SK-N-SH (cell line): ENCODE measurements around the gene DCANP1. TPM values are rescaled to one million over a fixed set of nuclear protein-coding genes. Genes with fewer than 3 reads are reported as not detected.

Experiments
- CTCF ChIA-PET: fragments of 300-600, 350-600 bp; formaldehyde crosslinking; extraction: SDS; loops from one replicate; lab custom pipeline; 2021; lab: Yijun Ruan, JAX
- POLR2A ChIA-PET: fragments of 350-600 bp; sonication (Branson Sonifier 250); formaldehyde crosslinking; extraction: SDS; loops from one replicate; lab custom pipeline; 2020; ENCODE audit warnings: antibody characterized with exemption, inconsistent platforms; lab: Yijun Ruan, JAX
- DNase-seq: peaks from one replicate; pipeline ENCODE4 v3.0.0; 2012
- H2AFZ ChIP-seq: fragments of 200-600 bp; sonication (generic); 2 replicates; pipeline ENCODE4 v1.8.1; 2016; ENCODE audit warnings: antibody characterized with exemption, mild to moderate bottlenecking, low read depth
- H3F3A ChIP-seq: fragments of 200-600 bp; sonication (generic); replicated peaks from 2 replicates; pipeline ENCODE3; 2016; ENCODE audit warnings: antibody characterized with exemption, mild to moderate bottlenecking; ENCODE audit not compliant: insufficient read depth
- H3K27ac ChIP-seq, 2 experiments: fragments of 200-500 bp in 1 of 2; fragments of 200-600 bp in 1 of 2; sonication (Bioruptor generic) in 1 of 2; sonication (generic), shearing (Covaris generic) in 1 of 2; 2 replicates each; pipeline versions ENCODE4 v1.5.1 to v1.6.1; 2014 to 2016; ENCODE audit warnings: low read depth in 2 of 2, inconsistent platforms in 1 of 2, low read length in 1 of 2, mild to moderate bottlenecking in 1 of 2, mixed read lengths in 1 of 2
- H3K27me3 ChIP-seq: fragments of 200-600 bp; sonication (generic), shearing (Covaris generic); 2 replicates; pipeline ENCODE4 v1.6.1; 2016; ENCODE audit warnings: mixed run types; ENCODE audit not compliant: insufficient read depth
- H3K36me3 ChIP-seq, 2 experiments: fragments of 200-500 bp in 1 of 2; fragments of 200-600 bp in 1 of 2; sonication (Bioruptor generic) in 1 of 2; sonication (generic) in 1 of 2; replicated peaks in 1 of 2; 2 replicates each; pipeline versions ENCODE3 to v1.5.1; 2014 to 2016; ENCODE audit warnings: low read length in 1 of 2, mild to moderate bottlenecking in 1 of 2; ENCODE audit not compliant: insufficient read depth in 2 of 2, control insufficient read depth in 1 of 2
- H3K4me1 ChIP-seq, 2 experiments: fragments of 200-500 bp in 1 of 2; fragments of 200-600 bp in 1 of 2; sonication (Bioruptor generic) in 1 of 2; sonication (generic), shearing (Covaris generic) in 1 of 2; 2 replicates each; pipeline versions ENCODE4 v1.5.1 to v1.6.1; 2014 to 2016; ENCODE audit warnings: low read depth in 1 of 2, low read length in 1 of 2, mixed run types in 1 of 2; ENCODE audit not compliant: insufficient read depth in 2 of 2, control insufficient read depth in 1 of 2
- H3K4me2 ChIP-seq: fragments of 200-600 bp; sonication (generic), shearing (Covaris generic); 2 replicates; pipeline ENCODE4 v1.6.1; 2017; ENCODE audit warnings: mixed run types
- H3K4me3 ChIP-seq, 2 experiments: fragments of 200-500 bp in 1 of 2; fragments of 200-600 bp in 1 of 2; sonication (Bioruptor generic) in 1 of 2; sonication (generic), shearing (Covaris generic) in 1 of 2; 2 replicates each; pipeline versions ENCODE4 v1.5.1 to v1.8.1; 2014 to 2016; ENCODE audit warnings: low read depth in 2 of 2, inconsistent platforms in 1 of 2, low read length in 1 of 2, mild to moderate bottlenecking in 1 of 2, mixed read lengths in 1 of 2, moderate library complexity in 1 of 2
- H3K79me2 ChIP-seq: fragments of 200-600 bp; sonication (generic); 2 replicates; pipeline ENCODE4 v1.8.1; 2017; ENCODE audit warnings: mild to moderate bottlenecking; ENCODE audit not compliant: insufficient read depth
- H3K9ac ChIP-seq: fragments of 200-600 bp; sonication (generic); 2 replicates; pipeline ENCODE4 v1.6.1; 2017; ENCODE audit warnings: mixed run types
- H3K9me2 ChIP-seq: fragments of 200-600 bp; sonication (generic); 2 replicates; pipeline ENCODE4 v1.6.1; 2017; ENCODE audit warnings: mixed run types
- H3K9me3 ChIP-seq: fragments of 200-600 bp; sonication (generic); 2 replicates; pipeline ENCODE4 v1.6.1; 2017; ENCODE audit warnings: mixed run types, mild to moderate bottlenecking, moderate library complexity
- H4K20me1 ChIP-seq: fragments of 200-600 bp; sonication (generic); 2 replicates; pipeline ENCODE4 v1.6.1; 2017; ENCODE audit warnings: mild to moderate bottlenecking, mixed run types; ENCODE audit not compliant: insufficient read depth
- ELF1 ChIP-seq: IDR thresholded peaks from 2 replicates; pipeline ENCODE4 v1.4.0; 2012
- GATA2 ChIP-seq: sonication (generic); formaldehyde crosslinking; IDR thresholded peaks from 2 replicates; pipeline ENCODE4 v1.5.0; 2020; ENCODE audit warnings: mild to moderate bottlenecking, missing genetic modification reagents
- MEF2A ChIP-seq: IDR thresholded peaks from 2 replicates; pipeline ENCODE4 v1.4.0; 2012; ENCODE audit warnings: low read depth, borderline replicate concordance
- NFIC ChIP-seq: IDR thresholded peaks from 2 replicates; pipeline ENCODE4 v1.4.0; 2012; ENCODE audit warnings: borderline replicate concordance
- POLR2AphosphoS5 ChIP-seq: IDR thresholded peaks from 2 replicates; pipeline ENCODE4 v1.6.1; 2012; ENCODE audit warnings: low read depth, low read length
- RFX5 ChIP-seq: IDR thresholded peaks from 2 replicates; pipeline ENCODE4 v1.6.1; 2012; ENCODE audit warnings: mild to moderate bottlenecking, improper control_type of control experiment, low read length
- SIN3A ChIP-seq: IDR thresholded peaks from 2 replicates; pipeline ENCODE4 v1.6.1; 2012; ENCODE audit warnings: low read depth, mild to moderate bottlenecking, low read length, moderate library complexity, borderline replicate concordance
- TCF12 ChIP-seq: IDR thresholded peaks from 2 replicates; pipeline ENCODE4 v1.4.0; 2012
- TEAD4 ChIP-seq: IDR thresholded peaks from 2 replicates; pipeline ENCODE4 v1.4.0; 2012; ENCODE audit warnings: mild to moderate bottlenecking, borderline replicate concordance; ENCODE audit not compliant: insufficient read depth
- WGBS: methylation state at CpG from one replicate; pipeline ENCODE4 v1.1.6; 2017; ENCODE audit warnings: low lambda C conversion rate; 5-methylcytosine and 5-hydroxymethylcytosine counted together
- polyA plus RNA-seq, 3 experiments: library from polyadenylated mRNA; depleted of rRNA; stranded (reverse); fragments of >200 nt; gene quantifications; 2 replicates each; pipeline ENCODE4 v1.2.3, GENCODE V29; 2012
- TF ChIP-seq, protein P1 (sequence below): IDR thresholded peaks from 2 replicates; pipeline ENCODE4 v1.4.0; 2012; ENCODE audit warnings: low read depth, borderline replicate concordance
- TF ChIP-seq, protein P2 (sequence below): IDR thresholded peaks from 2 replicates; pipeline ENCODE4 v1.4.0; 2012; ENCODE audit warnings: low read depth
- TF ChIP-seq, protein P3 (sequence below): fragments of 150-350 bp; IDR thresholded peaks from 2 replicates; pipeline ENCODE4 v1.6.1; 2016; ENCODE audit warnings: mild to moderate bottlenecking, low read depth, low read length

DCANP1 gene
- polyA plus RNA-seq, 1 of the 3 experiments (the other 2 are of a cell fraction), result not detected

DNA sequence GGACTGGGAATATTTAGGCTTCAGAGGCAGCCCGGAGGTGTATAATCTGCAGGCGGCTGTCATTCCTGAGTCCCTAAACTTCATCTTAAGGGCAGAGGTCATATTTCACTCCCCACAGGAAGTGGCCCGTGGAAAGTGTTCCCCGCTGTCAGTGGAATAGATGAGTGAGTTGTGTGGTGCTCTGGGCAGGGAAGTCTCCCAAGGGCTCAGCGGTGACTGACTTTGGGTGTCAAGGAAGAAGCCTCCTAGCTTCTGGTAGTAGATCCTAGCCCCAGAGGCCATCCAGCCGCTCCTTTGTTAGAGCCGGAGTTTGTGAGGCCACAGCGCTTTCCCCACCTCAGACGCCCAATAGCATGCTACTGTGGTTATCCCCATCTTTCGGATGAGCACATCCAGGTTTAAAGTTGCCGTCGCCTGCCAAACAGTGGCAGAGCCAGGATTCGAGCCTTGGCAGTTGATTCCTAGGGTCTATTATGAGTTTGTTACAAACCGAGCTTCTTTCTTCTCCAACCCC is 43.9 kb upstream of the DCANP1 start:
- DNase-seq, result no peak
- 82% methylated on average over 12 of the region's 14 CpGs for WGBS
- Histone ChIP-seq H3K27me3 (no peaks in the 10 kb centered on the region; the same call in 1 of the 2 replicates), H4K20me1 (no peaks in the 10 kb centered on the region), H3K79me2 (no peaks in the 10 kb centered on the region), H3K4me2 (no peak overlapping the region), H3K27ac (no peak overlapping the region), H2AFZ (no peak overlapping the region), H3K9me2 (no peaks in the 10 kb centered on the region), H3K9me3 (no peaks in the 10 kb centered on the region), H3K9ac (no peak overlapping the region), H3K36me3 (no peaks in the 10 kb centered on the region), H3K4me3 (no peak overlapping the region), H3F3A (peaks cover 13% of the 10 kb centered on the region), H3K4me1 (peaks cover 5 to 14% of the 10 kb centered on the region in 2 experiments; a peak in 3 of 4 replicates)
- CTCF ChIA-PET, result interaction anchor here (1.0 to 2.8 kb wide), 5 partner anchors 25 to 75 kb away, joined by 3 to 20 read pairs (median 3); no protein-coding TSS in a partner anchor
- no peak for TF ChIP-seq TCF12
- POLR2A ChIA-PET, result no interaction called here

DNA sequence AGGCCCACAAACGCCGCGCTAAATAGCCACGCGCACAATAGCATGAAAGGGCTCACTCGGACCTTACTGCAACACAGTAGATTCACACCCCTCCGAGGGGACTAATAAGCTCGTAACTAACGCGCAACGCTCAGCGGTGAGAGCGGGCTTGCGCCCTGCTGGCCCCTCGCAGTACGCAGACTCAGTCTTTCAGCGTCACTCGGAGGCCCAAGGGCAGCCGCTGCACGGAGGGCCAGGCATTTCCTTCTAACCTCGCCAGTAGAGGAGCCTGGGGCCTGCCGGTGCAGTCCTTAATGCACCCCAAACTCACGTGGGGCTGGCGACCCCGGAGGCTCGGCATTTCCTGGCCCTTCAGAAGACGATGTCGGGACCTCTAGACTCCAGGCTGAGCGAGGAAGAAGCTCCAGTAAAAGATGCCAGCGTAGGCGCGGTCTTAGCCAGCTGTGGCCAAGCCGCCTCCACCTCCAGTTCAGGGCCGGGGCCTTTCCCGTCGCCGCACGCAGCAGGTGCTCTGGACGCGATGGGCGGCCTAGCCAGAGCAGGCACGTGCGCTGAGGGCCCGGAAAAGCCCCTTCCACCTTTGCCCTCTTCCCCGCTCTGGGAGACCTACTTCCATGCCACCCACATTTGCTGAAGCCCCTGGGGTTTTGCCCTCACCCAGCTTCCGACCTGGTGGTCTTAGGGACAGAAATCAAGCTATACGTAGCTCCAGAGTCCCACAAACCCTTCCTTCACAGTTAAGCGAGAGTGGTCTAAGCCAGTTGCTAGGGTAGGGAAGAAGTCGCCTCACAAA is 43.3 kb upstream of the DCANP1 start:
- WGBS, result 93% methylated on average over 46 of the region's 49 CpGs
- Histone ChIP-seq H3K9me3 (no peaks in the 10 kb centered on the region), H3K9me2 (no peaks in the 10 kb centered on the region), H3K27ac (no peak overlapping the region), H3K79me2 (no peaks in the 10 kb centered on the region), H3K36me3 (no peaks in the 10 kb centered on the region), H4K20me1 (no peaks in the 10 kb centered on the region), H3K9ac (no peak overlapping the region), H2AFZ (no peak overlapping the region), H3K4me1 (peaks cover 5 to 14% of the 10 kb centered on the region in 2 experiments; a peak in 3 of 4 replicates), H3K4me2 (no peak overlapping the region), H3K27me3 (no peaks in the 10 kb centered on the region; the same call in 1 of the 2 replicates), H3K4me3 (no peak overlapping the region), H3F3A (peaks cover 13% of the 10 kb centered on the region)
- CTCF ChIA-PET, result interaction anchor here (0.8 to 2.8 kb wide), 6 partner anchors 24 to 76 kb away, joined by 3 to 20 read pairs (median 3); no protein-coding TSS in a partner anchor
- TF ChIP-seq SIN3A (no peak), RFX5 (no peak), NFIC (no peak), POLR2AphosphoS5 (no peak), MEF2A (no peak), TEAD4 (no peak), GATA2 (CRISPR knock-in tag) (no peak), ELF1 (no peak)
- TF ChIP-seq, protein P1, sequence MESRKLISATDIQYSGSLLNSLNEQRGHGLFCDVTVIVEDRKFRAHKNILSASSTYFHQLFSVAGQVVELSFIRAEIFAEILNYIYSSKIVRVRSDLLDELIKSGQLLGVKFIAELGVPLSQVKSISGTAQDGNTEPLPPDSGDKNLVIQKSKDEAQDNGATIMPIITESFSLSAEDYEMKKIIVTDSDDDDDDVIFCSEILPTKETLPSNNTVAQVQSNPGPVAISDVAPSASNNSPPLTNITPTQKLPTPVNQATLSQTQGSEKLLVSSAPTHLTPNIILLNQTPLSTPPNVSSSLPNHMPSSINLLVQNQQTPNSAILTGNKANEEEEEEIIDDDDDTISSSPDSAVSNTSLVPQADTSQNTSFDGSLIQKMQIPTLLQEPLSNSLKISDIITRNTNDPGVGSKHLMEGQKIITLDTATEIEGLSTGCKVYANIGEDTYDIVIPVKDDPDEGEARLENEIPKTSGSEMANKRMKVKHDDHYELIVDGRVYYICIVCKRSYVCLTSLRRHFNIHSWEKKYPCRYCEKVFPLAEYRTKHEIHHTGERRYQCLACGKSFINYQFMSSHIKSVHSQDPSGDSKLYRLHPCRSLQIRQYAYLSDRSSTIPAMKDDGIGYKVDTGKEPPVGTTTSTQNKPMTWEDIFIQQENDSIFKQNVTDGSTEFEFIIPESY, result no peak
- TF ChIP-seq, protein P2, sequence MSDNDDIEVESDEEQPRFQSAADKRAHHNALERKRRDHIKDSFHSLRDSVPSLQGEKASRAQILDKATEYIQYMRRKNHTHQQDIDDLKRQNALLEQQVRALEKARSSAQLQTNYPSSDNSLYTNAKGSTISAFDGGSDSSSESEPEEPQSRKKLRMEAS, result no peak
- TF ChIP-seq, protein P3, sequence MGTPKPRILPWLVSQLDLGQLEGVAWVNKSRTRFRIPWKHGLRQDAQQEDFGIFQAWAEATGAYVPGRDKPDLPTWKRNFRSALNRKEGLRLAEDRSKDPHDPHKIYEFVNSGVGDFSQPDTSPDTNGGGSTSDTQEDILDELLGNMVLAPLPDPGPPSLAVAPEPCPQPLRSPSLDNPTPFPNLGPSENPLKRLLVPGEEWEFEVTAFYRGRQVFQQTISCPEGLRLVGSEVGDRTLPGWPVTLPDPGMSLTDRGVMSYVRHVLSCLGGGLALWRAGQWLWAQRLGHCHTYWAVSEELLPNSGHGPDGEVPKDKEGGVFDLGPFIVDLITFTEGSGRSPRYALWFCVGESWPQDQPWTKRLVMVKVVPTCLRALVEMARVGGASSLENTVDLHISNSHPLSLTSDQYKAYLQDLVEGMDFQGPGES, result no peak
- DNase-seq, result no peak
- POLR2A ChIA-PET, result no interaction called here
